Measurements from ENCODE around the gene SNAP91. TPM values are rescaled to one million over a fixed set of nuclear protein-coding genes. Genes with fewer than 3 reads are reported as not detected.

Gene SNAP91
- total RNA-seq, 2 donors from 2014 or later: 2.9 to 7.2 TPM

DNA sequence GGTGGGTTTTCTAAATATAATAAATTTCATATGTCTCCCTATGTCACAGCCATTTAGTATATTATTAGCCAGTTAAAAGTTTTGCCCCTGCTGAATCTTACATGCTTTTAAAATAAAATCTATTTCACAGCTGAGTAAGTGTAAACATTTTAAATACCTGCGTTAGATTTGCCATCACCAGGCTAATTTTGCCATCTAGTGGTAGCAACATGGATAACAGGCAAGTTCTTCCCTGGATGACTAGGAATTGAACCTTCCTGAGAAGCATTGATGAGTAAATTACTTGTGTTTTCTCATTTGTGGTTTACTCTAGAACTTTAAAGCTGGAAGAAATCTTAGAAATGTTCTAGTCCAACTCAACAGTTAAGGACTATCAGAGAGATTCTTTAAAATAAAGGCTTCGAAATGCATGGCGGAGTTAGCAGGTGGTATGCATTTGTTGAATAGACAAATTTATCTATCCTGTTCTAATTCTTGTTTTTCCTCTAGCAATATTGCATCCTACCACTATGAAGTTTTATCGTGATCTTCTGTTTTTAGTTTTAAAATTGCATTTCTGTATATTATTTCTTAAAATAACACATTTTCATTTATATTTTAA, 193.9 kb downstream of the SNAP91 start:
- intact Hi-C loops (cut with DNase I): loop anchor here (5.0 kb wide), 1 partner anchor 448 kb away; the partner anchor contains the start of genes DOP1A and UBE3D
- no peak overlapping the region for H3K4me3 ChIP-seq
- H3K36me3 ChIP-seq: no peaks in the 10 kb centered on the region
- H3K4me1 ChIP-seq (replicated peaks): no peaks in the 10 kb centered on the region
- DNase-seq (ENCODE audit: low spot score): peak; percentile 23
- no peak overlapping the region for H3K27ac ChIP-seq
- no peaks in the 10 kb centered on the region for H3K27me3 ChIP-seq (replicated peaks; ENCODE audit: insufficient read depth)
- WGBS: 38% methylated on average over 4 of the region's 4 CpGs
- TF ChIP-seq POLR2AphosphoS5 (IDR thresholded peaks at IDR 0.05): peak; percentile 11
- no peak for TF ChIP-seq POLR2A (IDR thresholded peaks at IDR 0.05)
- TF ChIP-seq, protein P1, sequence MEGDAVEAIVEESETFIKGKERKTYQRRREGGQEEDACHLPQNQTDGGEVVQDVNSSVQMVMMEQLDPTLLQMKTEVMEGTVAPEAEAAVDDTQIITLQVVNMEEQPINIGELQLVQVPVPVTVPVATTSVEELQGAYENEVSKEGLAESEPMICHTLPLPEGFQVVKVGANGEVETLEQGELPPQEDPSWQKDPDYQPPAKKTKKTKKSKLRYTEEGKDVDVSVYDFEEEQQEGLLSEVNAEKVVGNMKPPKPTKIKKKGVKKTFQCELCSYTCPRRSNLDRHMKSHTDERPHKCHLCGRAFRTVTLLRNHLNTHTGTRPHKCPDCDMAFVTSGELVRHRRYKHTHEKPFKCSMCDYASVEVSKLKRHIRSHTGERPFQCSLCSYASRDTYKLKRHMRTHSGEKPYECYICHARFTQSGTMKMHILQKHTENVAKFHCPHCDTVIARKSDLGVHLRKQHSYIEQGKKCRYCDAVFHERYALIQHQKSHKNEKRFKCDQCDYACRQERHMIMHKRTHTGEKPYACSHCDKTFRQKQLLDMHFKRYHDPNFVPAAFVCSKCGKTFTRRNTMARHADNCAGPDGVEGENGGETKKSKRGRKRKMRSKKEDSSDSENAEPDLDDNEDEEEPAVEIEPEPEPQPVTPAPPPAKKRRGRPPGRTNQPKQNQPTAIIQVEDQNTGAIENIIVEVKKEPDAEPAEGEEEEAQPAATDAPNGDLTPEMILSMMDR (IDR thresholded peaks at IDR 0.05): peak; percentile 75 to 84 (median 80)
- no peaks in the 10 kb centered on the region for H3K9me3 ChIP-seq

DNA sequence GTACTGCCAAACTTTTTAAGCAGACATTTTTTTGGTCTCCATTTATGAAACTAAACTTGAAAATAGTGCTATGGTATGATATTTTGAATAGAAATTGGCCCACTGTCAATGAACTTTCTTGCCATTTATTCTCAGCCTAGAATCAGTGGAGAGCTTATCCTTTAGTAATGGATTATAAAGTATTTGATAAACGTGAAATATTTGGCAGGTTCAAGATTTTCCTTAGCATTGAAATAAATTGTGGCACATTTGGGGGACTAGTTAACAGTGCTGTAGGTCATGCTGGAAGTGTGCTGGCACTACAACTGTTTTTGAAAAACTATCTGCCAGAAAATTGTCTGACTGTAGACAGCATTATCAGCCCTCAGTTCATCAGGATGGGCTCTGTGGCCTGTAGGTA, 194.4 kb downstream of the SNAP91 start:
- Histone ChIP-seq H3K27me3 (replicated peaks; ENCODE audit: insufficient read depth) (no peaks in the 10 kb centered on the region), H3K4me1 (replicated peaks) (no peaks in the 10 kb centered on the region)
- TF ChIP-seq POLR2AphosphoS5 (IDR thresholded peaks at IDR 0.05) (no peak), POLR2A (IDR thresholded peaks at IDR 0.05) (no peak)
- TF ChIP-seq, protein P1 (IDR thresholded peaks at IDR 0.05): no peak

DNA sequence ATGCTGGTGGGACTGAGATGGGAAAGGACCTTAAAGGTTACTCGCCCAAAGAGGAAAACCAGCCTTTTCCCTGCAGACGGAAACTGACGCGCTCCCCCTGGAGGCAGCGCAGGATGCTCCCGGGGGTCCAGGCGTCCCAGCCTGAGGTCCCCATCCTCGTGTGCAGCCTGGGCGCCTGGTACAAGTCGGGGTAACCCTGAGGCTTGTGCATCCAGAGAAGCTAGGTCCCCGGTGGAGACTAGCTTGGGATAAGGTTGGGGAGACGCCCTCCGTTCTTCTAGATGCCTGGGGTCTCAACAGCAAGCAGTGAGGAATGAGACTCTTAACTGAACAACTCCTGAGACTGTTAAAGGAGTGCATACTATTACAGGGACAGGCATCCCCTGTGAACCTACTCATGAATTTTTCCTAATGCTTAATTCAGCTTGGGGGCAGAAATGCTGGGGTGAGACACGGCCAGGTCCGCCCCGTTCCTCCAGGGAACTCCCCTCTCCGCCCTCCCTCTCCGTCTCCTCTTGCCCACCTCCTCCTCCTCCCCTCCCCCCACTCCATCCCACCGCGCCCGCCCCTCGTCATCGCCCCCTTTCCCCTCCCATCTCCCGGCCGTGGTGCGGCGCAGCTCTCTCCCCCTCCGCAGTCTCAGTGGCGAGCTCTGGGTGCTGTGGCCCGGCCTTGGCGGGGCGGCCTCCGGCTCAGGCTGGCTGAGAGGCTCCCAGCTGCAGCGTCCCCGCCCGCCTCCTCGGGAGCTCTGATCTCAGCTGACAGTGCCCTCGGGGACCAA, 196.8 kb downstream of the SNAP91 start, which contains the start of gene PRSS35:
PRSS35 (plus strand) TSS at position 634 of the 781 bp plus-strand sequence. CDS start 10,908 bp downstream, outside the sequence.
- intact Hi-C loops (cut with DNase I): loop anchor here (2.0 to 5.0 kb wide), 3 partner anchors 93 to 445 kb away; partner anchors contain the start of genes DOP1A and UBE3D

More for the DNA sequence above, 194.4 kb downstream of the SNAP91 start:
- no peak for DNase-seq (ENCODE audit: low spot score)
- intact Hi-C loops (cut with DNase I): loop anchor here (5.0 kb wide), 1 partner anchor 447 kb away; the partner anchor contains the start of genes DOP1A and UBE3D
- H3K9me3 ChIP-seq: no peaks in the 10 kb centered on the region
- H3K36me3 ChIP-seq: no peaks in the 10 kb centered on the region
- WGBS: 65% methylated on average over 1 of the region's 1 CpG
- H3K27ac ChIP-seq: no peak overlapping the region
- no peak overlapping the region for H3K4me3 ChIP-seq

DNA sequence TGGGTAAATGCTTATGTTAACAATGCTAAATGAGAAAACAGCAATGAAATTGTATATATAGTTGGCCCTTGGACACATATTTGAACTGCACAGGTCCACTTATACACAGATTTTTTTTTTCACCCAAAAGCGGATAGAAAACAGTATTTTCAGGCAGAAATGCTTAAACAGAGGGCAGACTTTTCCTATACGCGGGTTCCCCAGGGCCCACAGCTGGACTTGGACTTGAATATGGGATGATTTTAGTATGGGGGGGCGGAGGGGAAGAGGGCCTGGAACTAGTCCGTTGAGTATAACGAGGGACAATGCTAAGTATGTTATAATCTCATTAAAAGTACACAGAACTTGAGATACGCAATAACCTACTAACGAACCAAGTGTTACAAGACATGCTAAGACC, 197.6 kb downstream of the SNAP91 start:
- no peak overlapping the region for H3K4me3 ChIP-seq
- no peaks in the 10 kb centered on the region for H3K4me1 ChIP-seq (replicated peaks)
- no peak for DNase-seq (ENCODE audit: low spot score)
- H3K36me3 ChIP-seq: no peaks in the 10 kb centered on the region
- intact Hi-C loops (cut with DNase I): loop anchor here (2.0 to 5.0 kb wide), 2 partner anchors 92 to 444 kb away; partner anchors contain the start of genes DOP1A and UBE3D
- TF ChIP-seq POLR2A (IDR thresholded peaks at IDR 0.05): no peak
- TF ChIP-seq, protein P1 (IDR thresholded peaks at IDR 0.05): no peak
- TF ChIP-seq POLR2AphosphoS5 (IDR thresholded peaks at IDR 0.05): no peak
- no peaks in the 10 kb centered on the region for H3K9me3 ChIP-seq
- H3K27ac ChIP-seq: no peak overlapping the region
- 79% methylated on average over 8 of the region's 8 CpGs for WGBS
- H3K27me3 ChIP-seq (replicated peaks; ENCODE audit: insufficient read depth): no peaks in the 10 kb centered on the region

More for the DNA sequence above, 196.8 kb downstream of the SNAP91 start, which contains the start of gene PRSS35:
- no peaks in the 10 kb centered on the region for H3K36me3 ChIP-seq
- TF ChIP-seq, protein P1 (IDR thresholded peaks at IDR 0.05): peak in 3 of 4 experiments; percentile 33 to 50 (median 42)
- TF ChIP-seq POLR2A (IDR thresholded peaks at IDR 0.05): no peak
- WGBS: under 1% methylated on average over 36 of the region's 38 CpGs
- H3K27me3 ChIP-seq (replicated peaks; ENCODE audit: insufficient read depth): no peaks in the 10 kb centered on the region
- H3K4me1 ChIP-seq (replicated peaks): no peaks in the 10 kb centered on the region
- no peaks in the 10 kb centered on the region for H3K9me3 ChIP-seq
- H3K4me3 ChIP-seq: peak within 1 kb of the TSS; percentile 21 to 25
- DNase-seq (ENCODE audit: low spot score): peak; percentile 29
- H3K27ac ChIP-seq: no peak within 1 kb of the TSS
